Fibroblast of skin of right quadriceps (primary cell): Measurements from ENCODE around the gene UBXN10.
"Not testable (repeated sequence)": the region's sequence is repeated elsewhere in the genome, so short reads cannot be mapped to it uniquely, and the experiment has no call there.

Experiments used
- DNase-seq: peaks from one replicate; pipeline ENCODE4 v3.0.0-alpha.2; 2013

Gene UBXN10

GRCh38 chr1:20210736-20211460, 25.0 kb downstream of the UBXN10 start:
- DNase-seq, result no peak

DNA sequence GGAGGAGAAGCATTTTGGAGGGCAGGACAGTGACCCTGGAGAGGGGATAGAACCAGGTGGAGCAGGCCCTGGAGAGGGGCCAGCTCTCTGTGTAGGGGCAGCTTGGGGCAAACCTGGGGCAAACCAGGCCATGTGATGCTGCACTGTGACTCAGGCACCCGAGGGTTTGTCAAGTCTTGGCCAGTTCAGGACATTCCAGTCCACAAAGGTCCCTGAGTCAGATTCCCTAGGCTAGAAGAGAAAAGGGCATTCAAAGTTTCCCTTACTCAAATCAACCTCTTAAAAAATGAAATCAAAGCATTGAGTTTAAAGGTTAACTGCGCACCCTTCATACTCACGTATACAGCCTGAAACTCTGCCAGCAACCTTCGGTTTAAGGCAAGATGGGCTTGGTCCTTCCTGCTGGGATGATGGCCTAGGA, 25.6 kb downstream of the UBXN10 start:
- DNase-seq, result no peak

DNA sequence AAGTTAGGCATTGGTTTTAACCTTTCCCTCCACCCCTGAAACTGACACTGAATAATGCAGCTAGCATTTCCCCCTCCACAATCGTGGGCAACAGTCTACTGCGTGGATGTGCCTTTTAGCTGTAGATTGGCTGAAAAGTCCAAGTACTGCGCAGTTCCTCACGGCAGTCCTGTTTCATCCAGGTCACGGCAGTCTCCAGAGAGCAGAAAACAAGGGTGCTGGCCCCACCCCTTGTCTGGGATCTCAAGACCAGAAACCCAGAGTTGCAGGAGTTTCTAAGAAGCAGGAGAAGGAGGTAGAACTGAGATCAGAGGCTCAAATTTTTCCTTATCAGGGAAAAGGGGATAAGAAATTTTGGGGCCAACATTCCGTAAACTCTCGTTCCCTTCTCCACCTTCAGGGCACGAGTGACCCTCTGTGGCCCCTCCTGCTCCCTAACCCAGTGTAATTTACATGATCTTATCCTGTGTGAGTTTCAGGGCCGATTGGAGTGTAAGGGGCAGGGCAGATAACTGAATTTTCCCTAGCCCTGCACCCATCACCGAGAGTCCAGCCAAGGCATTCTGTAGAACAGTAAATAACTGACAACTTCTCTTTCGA, 26.3 kb downstream of the UBXN10 start:
- DNase-seq, result no peak

GRCh38 chr1:20212685-20213331, 26.9 kb downstream of the UBXN10 start:
- DNase-seq, result peak; percentile 51

- DNase-seq, result no peak
These were observed 29.8 kb downstream of the UBXN10 start for GRCh38 chr1:20215716-20216115.

DNA sequence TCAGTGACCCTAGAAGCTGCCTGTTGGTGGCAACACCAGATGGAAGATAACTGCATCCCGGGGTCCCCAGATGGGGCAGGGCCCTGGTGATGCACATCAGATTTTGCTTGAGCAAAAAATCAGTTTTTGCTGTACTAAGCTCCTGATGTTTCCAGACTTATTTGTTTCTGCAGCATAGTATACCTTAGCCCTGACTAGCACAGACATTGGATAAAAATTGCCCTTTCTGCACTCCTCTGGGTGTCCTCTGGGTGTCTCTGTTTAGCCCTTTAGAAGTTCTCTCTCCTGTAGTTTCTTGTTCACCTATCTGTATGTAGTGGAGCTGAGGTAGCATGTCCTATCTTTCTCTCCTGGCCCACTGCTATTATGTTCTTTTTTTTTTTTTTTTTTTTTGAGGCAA, 30.7 kb downstream of the UBXN10 start:
- peak; percentile 4 for DNase-seq

GRCh38 chr1:20219053-20219452, 33.2 kb downstream of the UBXN10 start:
- DNase-seq, result not testable (repeated sequence)

- no peak for DNase-seq
These were observed 34.1 kb downstream of the UBXN10 start for GRCh38 chr1:20220036-20220435.

DNA sequence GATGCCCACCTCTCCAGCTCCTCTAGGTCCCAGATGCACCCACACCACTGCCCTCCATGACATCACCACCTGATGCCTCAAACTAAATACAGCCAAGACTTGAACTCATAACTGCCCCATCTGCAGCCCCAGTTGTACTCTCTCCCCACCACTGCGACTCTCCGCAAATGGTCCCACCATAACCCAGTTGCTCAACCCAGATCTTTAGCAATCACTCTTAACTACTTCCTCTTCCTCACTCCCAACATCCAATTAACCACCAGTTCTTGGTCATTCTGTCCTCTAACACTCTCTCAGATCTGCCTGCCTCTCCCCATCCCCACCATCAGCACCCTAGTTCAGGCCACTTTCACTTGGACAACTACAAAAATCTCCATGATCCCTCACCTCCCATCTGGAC, 37.2 kb downstream of the UBXN10 start:
- DNase-seq, result no peak

- DNase-seq, result no peak
These were observed 37.9 kb downstream of the UBXN10 start for GRCh38 chr1:20223551-20224419.

GRCh38 chr1:20224546-20224945, 38.6 kb downstream of the UBXN10 start:
- no peak for DNase-seq

GRCh38 chr1:20227704-20228103, 41.8 kb downstream of the UBXN10 start:
- DNase-seq, result no peak

- DNase-seq, result no peak
These were observed 42.5 kb downstream of the UBXN10 start for GRCh38 chr1:20228314-20228825.

DNA sequence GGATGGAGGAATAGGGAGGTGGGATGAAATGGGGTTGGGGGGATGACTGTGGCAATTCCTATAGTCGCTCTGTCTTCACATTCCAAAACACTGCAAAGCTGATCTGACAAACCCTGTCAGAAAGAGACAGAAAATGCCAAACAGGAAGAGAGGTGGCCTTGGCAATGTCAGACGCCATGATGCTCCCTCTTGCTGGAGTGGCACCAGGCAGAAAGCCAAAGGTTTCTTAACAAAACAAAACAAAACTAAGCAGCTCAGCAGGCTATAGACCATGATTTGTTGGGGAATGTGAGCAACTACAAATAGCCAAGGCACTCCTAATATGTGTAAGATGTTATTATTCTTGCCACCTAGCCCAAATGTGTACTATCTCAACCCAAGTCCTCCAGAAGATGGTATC, 43.3 kb downstream of the UBXN10 start:
- no peak for DNase-seq

DNA sequence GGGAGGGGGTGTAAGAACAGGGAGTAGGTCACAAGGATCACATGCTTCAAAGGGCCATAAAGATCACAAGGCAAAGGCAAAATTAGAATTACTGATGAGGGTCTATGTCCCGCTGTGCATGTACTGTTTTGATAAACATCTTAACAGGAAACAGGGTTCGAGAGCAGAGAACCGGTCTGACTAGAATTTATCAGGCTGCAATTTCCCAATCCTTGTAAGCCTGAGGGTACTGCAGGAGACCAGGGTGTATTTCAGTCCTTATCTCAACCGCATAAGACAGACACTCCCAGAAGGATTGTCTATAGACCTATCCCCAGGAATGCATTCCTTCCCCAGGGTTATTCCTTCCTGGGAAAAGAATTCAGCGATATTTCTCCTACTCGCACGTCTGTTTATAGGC, 46.7 kb downstream of the UBXN10 start:
- not testable (repeated sequence) for DNase-seq

- DNase-seq, result peak; percentile 18
These were observed 47.5 kb downstream of the UBXN10 start for GRCh38 chr1:20233394-20233793.

DNA sequence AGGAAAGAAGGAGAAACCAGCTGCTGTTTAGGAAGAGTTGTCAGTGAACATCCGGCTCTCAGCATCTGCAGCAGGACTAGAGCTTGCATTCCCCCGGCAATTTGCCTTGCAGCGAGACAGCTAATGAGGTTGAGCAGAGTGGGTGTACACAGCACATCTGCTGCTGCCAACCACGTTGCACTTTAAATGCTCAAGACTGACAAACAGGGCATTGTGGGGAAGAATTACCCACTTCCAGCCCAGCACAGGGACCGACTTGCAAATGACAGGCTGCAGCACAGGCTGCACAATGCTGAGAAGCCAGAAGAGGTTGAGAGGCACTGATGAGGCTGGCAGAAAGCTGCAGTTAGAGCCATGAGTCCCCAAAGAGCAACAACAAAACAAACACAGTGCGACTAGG, 48.0 kb downstream of the UBXN10 start:
- no peak for DNase-seq

- no peak for DNase-seq
These were observed 49.1 kb downstream of the UBXN10 start for GRCh38 chr1:20234788-20235535.

- no peak for DNase-seq
These were observed 51.8 kb downstream of the UBXN10 start for GRCh38 chr1:20237646-20238045.

- no peak for DNase-seq
These were observed 54.1 kb downstream of the UBXN10 start for GRCh38 chr1:20240012-20240411.

- no peak for DNase-seq
These were observed 57.1 kb downstream of the UBXN10 start for GRCh38 chr1:20242890-20243479.
